Mesenchymal stem cell (in vitro differentiated cells and primary cell): ENCODE data around the gene COP1.

ENCODE experiments used
- DNase-seq: peaks from one replicate; pipeline ENCODE4 v3.0.0-alpha.2; 2013
- H2AFZ ChIP-seq: one replicate; pipeline ENCODE4 v1.6.1; 2013; ENCODE audit warnings: low read depth, mild to moderate bottlenecking, control low read depth, inconsistent platforms, low read length, moderate library complexity
- H2AK5ac ChIP-seq: 2 replicates; pipeline ENCODE4 v1.6.1; 2013; ENCODE audit warnings: low read length, moderate library complexity, mild to moderate bottlenecking, inconsistent platforms; ENCODE audit not compliant: severe bottlenecking
- H2BK120ac ChIP-seq: one replicate; pipeline ENCODE4 v1.6.1; 2013; ENCODE audit warnings: low read depth, mild to moderate bottlenecking, inconsistent platforms, low read length, moderate library complexity
- H2BK12ac ChIP-seq, 2 experiments: one replicate each; pipeline ENCODE4 v1.6.1; 2013; ENCODE audit warnings: inconsistent platforms in 2 of 2, low read length in 2 of 2, mild to moderate bottlenecking in 2 of 2, moderate library complexity in 2 of 2, control low read depth in 1 of 2
- H2BK15ac ChIP-seq: one replicate; pipeline ENCODE4 v1.6.1; 2013; ENCODE audit warnings: mild to moderate bottlenecking, low read depth, inconsistent platforms; ENCODE audit not compliant: poor library complexity, severe bottlenecking
- H2BK5ac ChIP-seq: 2 replicates; pipeline ENCODE4 v1.6.1; 2013; ENCODE audit warnings: low read depth, mild to moderate bottlenecking, low read length, control low read depth, inconsistent platforms; ENCODE audit not compliant: poor library complexity, severe bottlenecking
- H3K14ac ChIP-seq, 2 experiments: one replicate each; pipeline ENCODE4 v1.6.1; 2013; ENCODE audit warnings: inconsistent platforms in 2 of 2, low read length in 2 of 2, control low read depth in 1 of 2, mild to moderate bottlenecking in 1 of 2, moderate library complexity in 1 of 2
- H3K18ac ChIP-seq, 2 experiments: one replicate each; pipeline ENCODE4 v1.6.1; 2013; ENCODE audit warnings: inconsistent platforms in 2 of 2, low read length in 2 of 2, control low read depth in 1 of 2, low read depth in 1 of 2, mild to moderate bottlenecking in 1 of 2
- H3K23ac ChIP-seq, 2 experiments: one replicate each; pipeline ENCODE4 v1.6.1; 2013; ENCODE audit warnings: inconsistent platforms in 2 of 2, low read length in 2 of 2, mild to moderate bottlenecking in 2 of 2, moderate library complexity in 2 of 2, control low read depth in 1 of 2
- H3K27ac ChIP-seq: 2 replicates; pipeline ENCODE4 v1.5.1; 2013; ENCODE audit warnings: mild to moderate bottlenecking, moderate library complexity, low read length, control low read depth, inconsistent platforms; ENCODE audit not compliant: poor library complexity, severe bottlenecking
- H3K27me3 ChIP-seq, 2 experiments: 2 replicates each; pipeline versions ENCODE4 v1.6.1 to v1.7.0; 2013; ENCODE audit warnings: low read length in 2 of 2, mild to moderate bottlenecking in 2 of 2, moderate library complexity in 2 of 2, control low read depth in 1 of 2, inconsistent platforms in 1 of 2; ENCODE audit not compliant: control insufficient read depth in 1 of 2, insufficient read depth in 1 of 2
- H3K36me3 ChIP-seq, 2 experiments: 2 replicates each; pipeline versions ENCODE4 v1.6.1 to v1.7.0; 2013; ENCODE audit warnings: low read length in 2 of 2, control low read depth in 1 of 2, inconsistent platforms in 1 of 2, low read depth in 1 of 2, mild to moderate bottlenecking in 1 of 2; ENCODE audit not compliant: insufficient read depth in 2 of 2, control insufficient read depth in 1 of 2
- H3K4ac ChIP-seq, 2 experiments: one replicate each; pipeline ENCODE4 v1.6.1; 2013; ENCODE audit warnings: inconsistent platforms in 2 of 2, low read length in 2 of 2, mild to moderate bottlenecking in 2 of 2, moderate library complexity in 2 of 2, control low read depth in 1 of 2, low read depth in 1 of 2
- H3K4me1 ChIP-seq: 2 replicates; pipeline ENCODE4 v1.6.1; 2013; ENCODE audit warnings: low read depth, low read length, control low read depth; ENCODE audit not compliant: control insufficient read depth, insufficient read depth
- H3K4me2 ChIP-seq: 2 replicates; pipeline ENCODE4 v1.6.1; 2013; ENCODE audit warnings: low read length, mild to moderate bottlenecking, inconsistent platforms; ENCODE audit not compliant: poor library complexity, severe bottlenecking
- H3K4me3 ChIP-seq, 2 experiments: 2 replicates each; pipeline versions ENCODE4 v1.5.1 to v1.7.0; 2013; ENCODE audit warnings: low read length in 2 of 2, mild to moderate bottlenecking in 2 of 2, control low read depth in 1 of 2, low read depth in 1 of 2; ENCODE audit not compliant: insufficient read depth in 1 of 2
- H3K79me1 ChIP-seq: replicated peaks from 2 replicates; pipeline ENCODE4 v1.6.1; 2013; ENCODE audit warnings: mild to moderate bottlenecking, control low read depth, low read length, inconsistent platforms; ENCODE audit not compliant: poor library complexity, severe bottlenecking
- H3K9ac ChIP-seq: 2 replicates; pipeline ENCODE4 v1.7.0; 2013; ENCODE audit warnings: mild to moderate bottlenecking, low read length, moderate library complexity
- H3K9me3 ChIP-seq: 2 replicates; pipeline ENCODE4 v1.7.0; 2013; ENCODE audit warnings: mild to moderate bottlenecking, low read length; ENCODE audit not compliant: control insufficient read depth
- H4K8ac ChIP-seq: one replicate; pipeline ENCODE4 v1.6.1; 2013; ENCODE audit warnings: inconsistent platforms, mild to moderate bottlenecking, low read length, moderate library complexity
- H4K91ac ChIP-seq: one replicate; pipeline ENCODE4 v1.6.1; 2013; ENCODE audit warnings: mild to moderate bottlenecking, low read length, inconsistent platforms
- WGBS: methylation state at CpG from one replicate; pipeline ENCODE4 v1.1.7; 2013; ENCODE audit warnings: mixed read lengths; 5-methylcytosine and 5-hydroxymethylcytosine counted together

Gene COP1

DNA sequence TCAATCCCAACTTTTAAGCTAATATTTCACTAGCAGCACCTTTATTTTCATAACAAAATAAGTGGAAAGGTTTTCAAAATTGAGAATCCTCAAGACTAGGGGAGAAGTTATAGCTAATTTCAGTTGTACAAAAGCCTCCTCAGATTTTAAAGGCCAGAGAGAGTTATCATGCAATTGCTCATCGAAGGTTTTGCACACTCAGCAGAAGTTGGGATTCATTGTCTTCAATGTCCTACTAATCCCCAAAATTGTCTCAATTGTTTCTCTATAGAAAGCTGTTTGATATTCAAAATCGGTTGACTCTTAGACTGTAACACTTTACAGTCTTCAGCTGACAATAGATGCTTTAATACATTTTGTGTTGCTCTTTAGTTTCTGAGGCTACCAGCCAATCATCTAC lies 293.0 kb downstream of the COP1 start:
- Histone ChIP-seq H3K36me3 (peaks cover 6 to 21% of the 10 kb centered on the region in 2 experiments), H3K4me2 (no peak overlapping the region), H2BK15ac (no peak overlapping the region), H2AFZ (no peak overlapping the region), H3K27ac (no peak overlapping the region), H4K8ac (no peak overlapping the region), H2BK5ac (no peak overlapping the region), H3K4ac (no peak overlapping the region), H2AK5ac (no peak overlapping the region), H3K23ac (no peak overlapping the region), H3K9ac (no peak overlapping the region), H4K91ac (no peak overlapping the region), H2BK12ac (no peak overlapping the region), H3K4me3 (no peak overlapping the region), H3K9me3 (peaks cover 22% of the 10 kb centered on the region), H3K27me3 (no peaks in the 10 kb centered on the region), H3K14ac (no peak overlapping the region), H2BK120ac (no peak overlapping the region), H3K79me1 (no peaks in the 10 kb centered on the region), H3K18ac (no peak overlapping the region), H3K4me1 (no peaks in the 10 kb centered on the region)
- DNase-seq = no peak
- WGBS = 100% methylated on average over 1 of the region's 2 CpGs

DNA sequence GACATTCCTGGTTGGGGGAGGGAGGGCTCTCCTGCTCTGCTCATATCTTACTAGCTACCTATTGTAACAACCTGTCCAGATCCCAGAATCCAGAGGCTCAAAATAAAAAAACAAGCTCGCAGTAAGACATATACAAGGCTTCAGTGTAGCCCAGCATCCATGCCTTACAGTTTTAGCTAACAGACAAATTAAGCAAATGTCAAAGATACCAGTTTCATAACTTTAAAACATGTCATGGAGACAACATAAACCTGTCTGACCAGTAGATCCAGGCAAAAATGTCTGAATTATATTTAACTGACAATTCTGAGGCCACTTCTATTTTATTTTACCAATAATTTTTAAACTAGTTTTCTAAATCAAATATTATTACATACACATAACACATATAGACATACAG lies 295.9 kb downstream of the COP1 start:
- Histone ChIP-seq H3K14ac (no peak overlapping the region), H2AFZ (no peak overlapping the region), H2BK5ac (no peak overlapping the region), H3K4me1 (no peaks in the 10 kb centered on the region), H3K79me1 (no peaks in the 10 kb centered on the region), H2BK15ac (no peak overlapping the region), H2AK5ac (no peak overlapping the region), H3K4me2 (no peak overlapping the region), H4K8ac (no peak overlapping the region), H3K36me3 (peaks cover 6 to 25% of the 10 kb centered on the region in 2 experiments), H2BK12ac (no peak overlapping the region), H2BK120ac (no peak overlapping the region), H3K4ac (no peak overlapping the region), H4K91ac (no peak overlapping the region), H3K27ac (no peak overlapping the region), H3K23ac (no peak overlapping the region), H3K9ac (no peak overlapping the region), H3K4me3 (no peak overlapping the region), H3K9me3 (peaks cover 22% of the 10 kb centered on the region), H3K18ac (no peak overlapping the region), H3K27me3 (no peaks in the 10 kb centered on the region)
- DNase-seq = no peak
- 100% methylated on average over 1 of the region's 1 CpG for WGBS

DNA sequence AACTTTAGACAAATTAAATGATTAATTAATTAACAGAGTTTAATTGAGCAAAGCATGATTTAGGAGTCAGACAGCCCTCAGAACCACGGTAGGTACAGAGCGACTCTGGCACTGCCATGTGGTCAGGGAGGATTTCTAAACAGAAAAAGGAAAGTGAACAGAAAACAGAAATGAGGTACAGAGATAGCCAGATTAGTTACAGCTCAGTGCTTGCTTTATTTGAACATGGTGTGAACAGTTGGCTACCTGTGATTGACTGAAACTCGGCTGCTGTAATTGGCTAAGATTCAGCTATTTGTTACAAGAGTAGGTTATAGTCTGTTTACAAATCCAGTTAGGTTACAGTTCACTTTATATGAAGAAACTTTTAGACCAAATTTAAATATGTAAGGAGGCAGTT lies 300.7 kb downstream of the COP1 start:
- Histone ChIP-seq H2BK5ac (no peak overlapping the region), H2AFZ (no peak overlapping the region), H3K27me3 (no peaks in the 10 kb centered on the region), H3K36me3 (peaks cover 9 to 40% of the 10 kb centered on the region in 2 experiments), H3K4ac (no peak overlapping the region), H2BK120ac (no peak overlapping the region), H3K9me3 (peaks cover 18% of the 10 kb centered on the region), H3K23ac (no peak overlapping the region), H2BK12ac (no peak overlapping the region), H2AK5ac (no peak overlapping the region), H4K91ac (no peak overlapping the region), H3K27ac (no peak overlapping the region), H4K8ac (no peak overlapping the region), H3K9ac (no peak overlapping the region), H3K18ac (no peak overlapping the region), H3K79me1 (no peaks in the 10 kb centered on the region), H3K4me1 (no peaks in the 10 kb centered on the region), H2BK15ac (no peak overlapping the region), H3K14ac (no peak overlapping the region), H3K4me2 (no peak overlapping the region), H3K4me3 (no peak overlapping the region)
- DNase-seq = no peak
- WGBS = 94% methylated on average over 2 of the region's 3 CpGs

DNA sequence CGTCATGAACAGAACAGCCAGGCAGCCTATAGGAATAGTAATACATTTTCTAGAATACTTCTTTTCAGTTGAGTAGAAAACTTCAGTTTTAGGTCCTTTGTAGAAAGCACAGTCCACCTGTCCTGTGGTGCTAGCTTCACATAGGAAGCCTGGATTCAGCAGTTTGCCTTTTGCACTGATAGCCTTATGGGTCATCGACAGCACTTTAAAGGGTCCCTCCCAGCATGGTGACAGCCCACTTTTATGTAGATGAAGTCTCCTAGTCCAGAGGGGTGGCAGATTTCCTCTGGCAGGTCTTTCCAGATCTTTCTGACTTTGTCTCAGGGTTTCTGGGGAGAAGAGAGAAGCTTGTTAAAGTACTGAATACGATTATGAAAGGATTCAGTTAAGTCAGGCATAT lies 302.3 kb downstream of the COP1 start:
- DNase-seq = no peak
- 67% methylated on average over 1 of the region's 3 CpGs for WGBS
- H3K27me3 ChIP-seq = no peaks in the 10 kb centered on the region
- no peak overlapping the region for H2BK120ac ChIP-seq
- no peak overlapping the region for H2BK15ac ChIP-seq
- H4K8ac ChIP-seq = no peak overlapping the region
- no peak overlapping the region for H2AK5ac ChIP-seq
- H2BK5ac ChIP-seq = no peak overlapping the region
- H3K79me1 ChIP-seq = no peaks in the 10 kb centered on the region
- H3K36me3 ChIP-seq = peaks cover 3 to 29% of the 10 kb centered on the region in 2 experiments
- no peak overlapping the region for H3K27ac ChIP-seq
- H3K9ac ChIP-seq = no peak overlapping the region
- H3K18ac ChIP-seq = no peak overlapping the region
- H3K14ac ChIP-seq = no peak overlapping the region
- no peak overlapping the region for H3K23ac ChIP-seq
- H3K4ac ChIP-seq = no peak overlapping the region
- no peak overlapping the region for H3K4me2 ChIP-seq
- H2AFZ ChIP-seq = no peak overlapping the region
- no peak overlapping the region for H4K91ac ChIP-seq
- no peak overlapping the region for H2BK12ac ChIP-seq
- no peaks in the 10 kb centered on the region for H3K4me1 ChIP-seq
- peaks cover 5% of the 10 kb centered on the region for H3K9me3 ChIP-seq
- no peak overlapping the region for H3K4me3 ChIP-seq
